OCI-LY7 (cell line): ENCODE measurements around the gene PARP12. TPM values are rescaled to one million over a fixed set of nuclear protein-coding genes. Genes with fewer than 3 reads are reported as not detected.

Experiments used
- BruUV-seq: library from RNA; stranded (reverse); fragments of 400-500 nt; replicated peaks from 2 replicates; lab custom pipeline; 2021; lab: Mats Ljungman, UMichigan
- CTCF ChIA-PET: fragments of 300-600 bp; sonication (Branson Sonifier 250); formaldehyde crosslinking; loops from one replicate; lab custom pipeline; 2022; ENCODE audit warnings: antibody characterized with exemption; ENCODE audit not compliant: unreplicated experiment; lab: Charles Lee
- POLR2A ChIA-PET: fragments of 300-600 bp; sonication (Branson Sonifier 250); formaldehyde crosslinking; loops from one replicate; lab custom pipeline; 2022; ENCODE audit warnings: antibody characterized with exemption; lab: Charles Lee
- DNase-seq: peaks from one replicate; pipeline ENCODE4 v3.0.0-alpha.2; 2015; ENCODE audit warnings: low spot score
- H2AFZ ChIP-seq: fragments of 200-600 bp; sonication (generic), shearing (Covaris generic); 2 replicates; pipeline ENCODE4 v1.6.1; 2014; ENCODE audit warnings: mild to moderate bottlenecking, antibody characterized with exemption, low read length, moderate library complexity
- H3K27ac ChIP-seq: fragments of 200-600 bp; sonication (generic); 2 replicates; pipeline ENCODE4 v1.5.1; 2014; ENCODE audit warnings: mixed run types, low read depth, mild to moderate bottlenecking, moderate library complexity, low read length, inconsistent platforms; ENCODE audit not compliant: poor library complexity, severe bottlenecking
- H3K36me3 ChIP-seq: fragments of 200-600 bp; sonication (generic); 2 replicates; pipeline ENCODE4 v1.6.1; 2014; ENCODE audit warnings: mild to moderate bottlenecking, antibody characterized with exemption, low read length, moderate library complexity, mixed read lengths; ENCODE audit not compliant: insufficient read depth
- H3K4me1 ChIP-seq: fragments of 200-600 bp; sonication (generic); 2 replicates; pipeline ENCODE4 v1.5.1; 2014; ENCODE audit warnings: mild to moderate bottlenecking, low read length; ENCODE audit not compliant: insufficient read depth, poor library complexity, severe bottlenecking
- H3K4me2 ChIP-seq: fragments of 200-600 bp; sonication (generic); 2 replicates; pipeline ENCODE4 v1.6.1; 2014; ENCODE audit warnings: mild to moderate bottlenecking, low read length
- H3K4me3 ChIP-seq: fragments of 200-600 bp; sonication (generic); 2 replicates; pipeline ENCODE4 v1.5.1; 2014; ENCODE audit warnings: mild to moderate bottlenecking, low read depth, low read length; ENCODE audit not compliant: poor library complexity, severe bottlenecking
- H3K79me2 ChIP-seq: fragments of 200-600 bp; sonication (generic); 2 replicates; pipeline ENCODE4 v1.6.1; 2016; ENCODE audit warnings: low read depth, mild to moderate bottlenecking, low read length, moderate library complexity, mixed read lengths; ENCODE audit not compliant: insufficient read depth
- H3K9me2 ChIP-seq: fragments of 200-600 bp; sonication (generic); 2 replicates; pipeline ENCODE4 v1.6.1; 2016; ENCODE audit warnings: mild to moderate bottlenecking, low read length, mixed read lengths; ENCODE audit not compliant: insufficient read depth
- H3K9me3 ChIP-seq: fragments of 200-600 bp; sonication (generic); 2 replicates; pipeline ENCODE4 v1.6.1; 2014; ENCODE audit warnings: mild to moderate bottlenecking, mixed run types, low read length, mixed read lengths
- H4K20me1 ChIP-seq: fragments of 200-600 bp; sonication (generic); 2 replicates; pipeline ENCODE4 v1.6.1; 2014; ENCODE audit warnings: mild to moderate bottlenecking, antibody characterized with exemption, low read length, moderate library complexity, mixed read lengths; ENCODE audit not compliant: insufficient read depth
- CTCF ChIP-seq: fragments of 200-600 bp; sonication (generic); conservative IDR thresholded peaks from 2 replicates; pipeline ENCODE4 v1.5.1; 2014; ENCODE audit warnings: mild to moderate bottlenecking, antibody characterized with exemption, low read length, moderate library complexity, mixed read lengths
- EZH2phosphoT487 ChIP-seq: fragments of 200-600 bp; sonication (generic); IDR thresholded peaks from 2 replicates; pipeline ENCODE4 v1.6.1; 2018; ENCODE audit warnings: low read depth, borderline replicate concordance, mild to moderate bottlenecking, mixed run types, antibody characterized with exemption, low read length, moderate library complexity, mixed read lengths
- intact Hi-C: fragments of 100-400 bp; cut with micrococcal nuclease; formaldehyde crosslinking; loops from one replicate; pipeline ENCODE4 v1.10.0; 2022; ENCODE audit not compliant: unreplicated experiment
- total RNA-seq, 2 experiments: library from RNA; depleted of rRNA in 1 of 2; stranded (reverse); fragments of >200 nt in 1 of 2; shearing (Covaris generic) in 1 of 2; gene quantifications; 2 replicates each; pipeline ENCODE4 v1.2.3, GENCODE V29; 2014 to 2022

PARP12 gene
- total RNA-seq, 2 experiments from 2014 or later: 6.5 to 12.5 TPM

GRCh38 chr7:140048138-140048537, 14.6 kb downstream of the PARP12 start:
- Histone ChIP-seq H3K36me3 (no peaks in the 10 kb centered on the region), H3K4me3 (no peak overlapping the region), H3K9me3 (no peaks in the 10 kb centered on the region), H3K4me1 (no peaks in the 10 kb centered on the region), H3K9me2 (no peaks in the 10 kb centered on the region), H2AFZ (no peak overlapping the region), H3K4me2 (no peak overlapping the region), H3K79me2 (no peaks in the 10 kb centered on the region), H4K20me1 (no peaks in the 10 kb centered on the region), H3K27ac (no peak overlapping the region)
- intact Hi-C loops: no loop called here
- ChIA-PET POLR2A (no interaction called here), CTCF (no interaction called here)
- no peak for DNase-seq
- BruUV-seq: no TSS peak
- TF ChIP-seq CTCF: no peak
- TF ChIP-seq EZH2phosphoT487: no peak

DNA sequence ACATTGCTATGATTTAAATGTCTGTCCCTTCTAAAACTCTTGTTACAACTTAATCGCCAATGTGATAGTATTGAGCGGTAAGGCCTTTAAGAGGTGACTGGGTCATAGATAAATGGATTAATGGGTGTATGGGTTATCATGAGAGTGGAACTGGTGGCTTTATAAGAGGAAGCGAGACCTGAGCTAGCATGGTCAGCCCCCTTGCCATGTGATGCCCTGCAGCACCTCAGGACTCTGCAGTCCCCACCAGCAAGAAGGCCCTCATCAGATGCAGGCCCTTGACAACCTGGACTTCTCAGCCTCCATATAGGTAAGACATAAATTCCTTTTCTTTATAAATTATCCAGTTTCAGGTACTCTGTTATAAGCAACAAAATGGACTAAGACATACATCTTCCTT, 15.6 kb downstream of the PARP12 start:
- no peaks in the 10 kb centered on the region for H3K9me3 ChIP-seq
- BruUV-seq: no TSS peak
- TF ChIP-seq CTCF: no peak
- no peak for TF ChIP-seq EZH2phosphoT487
- CTCF ChIA-PET: no interaction called here
- H3K27ac ChIP-seq: no peak overlapping the region
- no peaks in the 10 kb centered on the region for H3K79me2 ChIP-seq
- no peak overlapping the region for H2AFZ ChIP-seq
- no peaks in the 10 kb centered on the region for H4K20me1 ChIP-seq
- no peak overlapping the region for H3K4me2 ChIP-seq
- no peak overlapping the region for H3K4me3 ChIP-seq
- H3K9me2 ChIP-seq: no peaks in the 10 kb centered on the region
- H3K36me3 ChIP-seq: no peaks in the 10 kb centered on the region
- DNase-seq: no peak
- POLR2A ChIA-PET: interaction anchor here (0.7 kb wide), 1 partner anchor 88 kb away, joined by 4 read pairs; no protein-coding TSS in a partner anchor
- no peaks in the 10 kb centered on the region for H3K4me1 ChIP-seq
- intact Hi-C loops: no loop called here

DNA sequence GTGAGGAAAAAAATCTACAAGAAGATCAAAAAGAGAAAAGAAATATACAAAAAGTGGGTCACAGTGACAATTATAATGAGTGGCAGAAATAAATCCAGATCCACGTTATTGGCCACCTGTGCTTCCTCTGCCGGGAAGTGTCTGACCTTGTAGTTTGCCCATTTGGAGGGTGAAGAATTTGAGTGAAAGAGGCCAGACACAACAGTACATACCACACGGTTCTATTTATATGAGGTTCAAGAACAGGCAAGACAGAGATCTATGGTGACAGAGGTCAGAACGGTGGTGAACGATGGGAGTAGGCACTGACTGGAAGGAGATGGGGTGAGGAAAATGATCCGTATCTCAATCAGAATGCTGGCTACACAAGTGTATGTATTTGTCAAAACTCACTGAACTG, 17.1 kb downstream of the PARP12 start:
- H3K79me2 ChIP-seq: no peaks in the 10 kb centered on the region
- no peak overlapping the region for H3K27ac ChIP-seq
- H3K36me3 ChIP-seq: no peaks in the 10 kb centered on the region
- no peak overlapping the region for H2AFZ ChIP-seq
- no peak for DNase-seq
- intact Hi-C loops: no loop called here
- no peaks in the 10 kb centered on the region for H3K9me2 ChIP-seq
- H4K20me1 ChIP-seq: no peaks in the 10 kb centered on the region
- CTCF ChIA-PET: no interaction called here
- no TSS peak for BruUV-seq
- H3K4me2 ChIP-seq: no peak overlapping the region
- H3K4me3 ChIP-seq: no peak overlapping the region
- TF ChIP-seq CTCF (no peak), EZH2phosphoT487 (no peak)
- no peaks in the 10 kb centered on the region for H3K4me1 ChIP-seq
- H3K9me3 ChIP-seq: no peaks in the 10 kb centered on the region
- POLR2A ChIA-PET: interaction anchor here (0.7 kb wide), 1 partner anchor 12 kb away, joined by 3 read pairs; no protein-coding TSS in a partner anchor
